ENCODE results near the gene ITK.

DNA sequence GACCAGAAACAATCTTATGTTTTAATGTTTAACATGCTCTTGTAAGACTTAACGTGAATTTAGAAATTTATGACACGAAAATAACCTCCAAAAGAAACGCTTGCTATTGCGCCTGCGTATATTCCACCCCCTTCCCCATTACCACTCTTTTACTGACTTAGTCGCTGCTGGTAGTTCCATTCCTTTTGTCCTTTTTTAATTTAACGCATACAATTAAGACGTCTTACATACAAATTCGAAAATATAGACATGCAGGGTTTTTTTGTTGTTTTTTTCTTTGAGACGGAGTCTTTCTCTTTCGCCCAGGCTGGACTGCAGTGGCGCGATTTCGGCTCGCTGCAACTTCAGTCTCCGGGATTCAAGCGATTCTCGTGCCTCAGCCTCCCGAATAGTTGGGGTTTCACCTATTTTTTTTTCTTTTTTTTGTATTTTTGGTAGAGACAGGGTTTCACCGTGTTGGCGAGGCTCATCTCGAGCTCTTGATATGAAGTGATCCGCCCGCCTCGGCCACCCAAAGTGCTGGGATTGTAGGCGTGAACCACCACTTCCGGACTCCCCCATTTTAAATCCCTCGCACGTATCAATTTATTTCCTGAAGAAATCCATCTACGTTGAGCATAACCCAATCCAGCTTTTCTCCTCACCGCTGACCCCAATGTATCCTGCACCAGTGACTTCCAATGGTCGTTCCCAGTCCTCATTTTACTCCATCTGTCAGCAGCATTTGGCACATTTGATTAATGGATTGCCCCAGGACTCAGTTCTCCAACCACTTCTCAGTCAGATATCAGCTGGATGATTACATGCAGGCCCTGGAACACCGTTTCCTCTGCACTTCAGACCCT is 37.3 kb upstream of the ITK start:
- TF ChIP-seq, protein P1, sequence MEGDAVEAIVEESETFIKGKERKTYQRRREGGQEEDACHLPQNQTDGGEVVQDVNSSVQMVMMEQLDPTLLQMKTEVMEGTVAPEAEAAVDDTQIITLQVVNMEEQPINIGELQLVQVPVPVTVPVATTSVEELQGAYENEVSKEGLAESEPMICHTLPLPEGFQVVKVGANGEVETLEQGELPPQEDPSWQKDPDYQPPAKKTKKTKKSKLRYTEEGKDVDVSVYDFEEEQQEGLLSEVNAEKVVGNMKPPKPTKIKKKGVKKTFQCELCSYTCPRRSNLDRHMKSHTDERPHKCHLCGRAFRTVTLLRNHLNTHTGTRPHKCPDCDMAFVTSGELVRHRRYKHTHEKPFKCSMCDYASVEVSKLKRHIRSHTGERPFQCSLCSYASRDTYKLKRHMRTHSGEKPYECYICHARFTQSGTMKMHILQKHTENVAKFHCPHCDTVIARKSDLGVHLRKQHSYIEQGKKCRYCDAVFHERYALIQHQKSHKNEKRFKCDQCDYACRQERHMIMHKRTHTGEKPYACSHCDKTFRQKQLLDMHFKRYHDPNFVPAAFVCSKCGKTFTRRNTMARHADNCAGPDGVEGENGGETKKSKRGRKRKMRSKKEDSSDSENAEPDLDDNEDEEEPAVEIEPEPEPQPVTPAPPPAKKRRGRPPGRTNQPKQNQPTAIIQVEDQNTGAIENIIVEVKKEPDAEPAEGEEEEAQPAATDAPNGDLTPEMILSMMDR (IDR thresholded peaks at IDR 0.05 in 4 of 5, conservative IDR thresholded peaks at IDR 0.05 in 1 of 5), result no peak
- no peak for TF ChIP-seq POLR2A (IDR thresholded peaks at IDR 0.05)
